Breast epithelium (tissue), 3 donors: ENCODE data around the gene TAT.

Source experiments
- CTCF ChIP-seq, 3 donors: fragments of 450-650 bp; IDR thresholded peaks; one replicate each; pipeline ENCODE4 v1.5.1; 2016 to 2017; ENCODE audit warnings: antibody characterized with exemption in 3 of 3, mild to moderate bottlenecking in 3 of 3, moderate library complexity in 3 of 3
- POLR2A ChIP-seq: fragments of 450-650 bp; IDR thresholded peaks from one replicate; pipeline ENCODE4 v1.6.1; 2016; ENCODE audit warnings: antibody characterized with exemption, mild to moderate bottlenecking, moderate library complexity

- TF ChIP-seq CTCF (IDR thresholded peaks at IDR 0.05) (no peak), POLR2A (no peak)
These were observed 13.7 kb upstream of the TAT start for GRCh38 chr16:71590584-71590983.
